ENCODE results near the gene ZBTB47.
A peak's percentile ranks its signal among the peaks of the same experiment; 100 is the strongest.

The ZBTB47 gene

DNA sequence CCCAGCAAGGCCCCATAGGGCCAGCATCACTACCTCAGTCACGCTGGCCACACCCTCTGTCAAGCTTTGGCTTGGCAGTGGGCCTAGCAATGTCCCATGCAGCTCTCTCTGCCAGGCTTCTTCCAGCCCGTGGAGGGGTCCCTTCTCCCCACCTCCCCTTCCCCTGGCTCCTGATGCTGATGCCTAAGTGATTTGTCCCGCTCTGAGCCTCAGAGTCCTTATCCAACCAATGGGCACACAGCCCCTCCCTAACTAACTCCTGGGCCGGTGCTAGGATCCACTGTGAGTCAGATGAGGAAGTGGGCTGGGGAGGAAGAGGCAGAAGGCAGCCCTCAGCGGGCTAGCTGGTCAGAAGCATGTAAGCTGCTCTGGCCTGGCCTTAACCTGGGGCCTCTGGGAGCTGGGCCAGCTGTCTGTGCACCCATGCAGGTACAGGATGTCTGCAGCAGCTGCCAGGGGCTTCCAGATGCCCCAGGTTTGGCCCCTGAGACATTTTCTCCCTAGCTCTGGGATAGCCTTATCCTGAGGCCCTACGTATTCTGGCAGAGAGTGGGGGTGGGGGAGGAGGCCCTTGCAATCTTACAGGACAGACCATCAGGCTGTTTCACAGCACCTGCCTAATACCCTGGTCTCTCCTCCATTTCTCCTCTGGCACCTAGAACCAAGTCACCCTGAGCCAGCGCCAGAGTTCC is 740 bp upstream of the ZBTB47 start:
- Histone ChIP-seq H3K27ac (ENCODE audit: low read depth, low read length, severe bottlenecking) (peak overlapping the region; percentile 91), H3K4me3 (ENCODE audit: extremely low read depth, insufficient read depth, low read length, poor library complexity, severe bottlenecking) (peak overlapping the region; percentile 63), H3K36me3 (ENCODE audit: control insufficient read depth, insufficient read depth, low read length) (peaks cover 26% of the 10 kb centered on the region), H3K9me3 (ENCODE audit: control insufficient read depth, low read length) (no peaks in the 10 kb centered on the region), H3K4me1 (ENCODE audit: control insufficient read depth, insufficient read depth, low read length, poor library complexity, severe bottlenecking) (peaks cover 42% of the 10 kb centered on the region)
- 24 to 66% methylated on average over 4 of the region's 7 CpGs for WGBS, 2 experiments (ENCODE audit: insufficient coverage in 2 of 2)

DNA sequence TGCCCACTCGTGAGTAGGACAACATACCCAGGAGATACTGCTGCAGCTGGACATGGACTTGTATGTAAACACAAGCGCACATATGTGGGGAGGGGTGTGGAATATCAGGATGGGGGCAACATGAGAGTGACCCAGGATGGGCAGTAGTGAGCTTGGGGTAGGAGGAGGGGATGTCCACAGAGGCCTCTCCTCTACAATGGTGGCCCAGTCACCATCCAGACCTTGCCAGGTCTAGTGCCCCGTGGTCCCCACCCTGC is 266 bp upstream of the ZBTB47 start:
- H3K27ac ChIP-seq (ENCODE audit: low read depth, low read length, severe bottlenecking) = peak overlapping the region; percentile 24
- peaks cover 22% of the 10 kb centered on the region for H3K36me3 ChIP-seq (ENCODE audit: control insufficient read depth, insufficient read depth, low read length)
- H3K4me1 ChIP-seq (ENCODE audit: control insufficient read depth, insufficient read depth, low read length, poor library complexity, severe bottlenecking) = peaks cover 40% of the 10 kb centered on the region
- no peaks in the 10 kb centered on the region for H3K9me3 ChIP-seq (ENCODE audit: control insufficient read depth, low read length)
- H3K4me3 ChIP-seq (ENCODE audit: extremely low read depth, insufficient read depth, low read length, poor library complexity, severe bottlenecking) = peak overlapping the region; percentile 63
- WGBS, 2 experiments (ENCODE audit: insufficient coverage in 2 of 2) = 100% methylated on average over 2 to 3 of the region's 3 CpGs

DNA sequence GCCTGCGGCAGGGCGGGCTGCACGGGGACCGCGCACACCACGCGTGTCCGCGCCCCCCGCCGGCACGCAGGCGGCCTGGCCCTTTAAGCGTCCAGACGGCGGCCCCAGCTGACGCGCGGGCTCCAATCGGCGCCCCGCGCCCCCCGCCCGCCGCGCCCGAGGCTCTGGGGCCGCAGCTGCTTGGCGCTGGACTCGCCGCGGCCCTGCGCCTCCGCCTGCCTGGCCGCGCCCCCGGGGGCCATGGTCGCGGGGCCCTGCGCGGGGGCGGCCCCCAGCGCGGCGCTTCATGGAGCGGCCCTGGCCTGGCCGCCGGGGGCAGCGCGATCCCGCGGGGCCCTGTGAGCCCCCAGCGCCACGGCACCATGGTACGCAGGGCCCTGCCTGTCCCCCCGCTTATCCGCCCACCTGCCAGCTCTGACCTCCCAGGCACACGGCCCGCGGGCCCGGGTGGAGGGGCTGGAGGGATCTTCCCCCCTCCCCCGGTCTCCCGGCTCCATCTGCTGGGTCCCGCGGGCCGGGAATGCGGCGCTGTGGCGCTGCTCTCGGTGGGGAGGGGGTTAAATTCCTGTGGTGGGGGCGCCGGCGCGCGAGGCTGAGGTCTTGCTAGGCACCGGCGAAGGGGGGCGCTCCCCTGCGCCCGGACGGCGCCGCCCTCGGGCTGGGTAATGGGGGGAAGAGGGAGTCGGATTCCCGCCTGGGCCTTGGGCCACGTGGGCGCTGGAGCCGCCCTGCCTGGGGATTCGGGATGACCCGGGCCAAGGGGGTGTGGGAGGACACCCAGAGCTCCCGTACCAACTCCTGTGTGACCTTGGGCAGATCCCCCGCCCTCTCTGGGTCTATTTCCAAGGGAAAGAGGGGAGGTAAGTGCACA is 1.1 kb downstream of the ZBTB47 start:
- H3K9me3 ChIP-seq (ENCODE audit: control insufficient read depth, low read length) = no peaks in the 10 kb centered on the region
- H3K36me3 ChIP-seq (ENCODE audit: control insufficient read depth, insufficient read depth, low read length) = peaks cover 8% of the 10 kb centered on the region
- 1 to 3% methylated on average over 44 to 53 of the region's 94 CpGs for WGBS, 2 experiments (ENCODE audit: insufficient coverage in 2 of 2)

DNA sequence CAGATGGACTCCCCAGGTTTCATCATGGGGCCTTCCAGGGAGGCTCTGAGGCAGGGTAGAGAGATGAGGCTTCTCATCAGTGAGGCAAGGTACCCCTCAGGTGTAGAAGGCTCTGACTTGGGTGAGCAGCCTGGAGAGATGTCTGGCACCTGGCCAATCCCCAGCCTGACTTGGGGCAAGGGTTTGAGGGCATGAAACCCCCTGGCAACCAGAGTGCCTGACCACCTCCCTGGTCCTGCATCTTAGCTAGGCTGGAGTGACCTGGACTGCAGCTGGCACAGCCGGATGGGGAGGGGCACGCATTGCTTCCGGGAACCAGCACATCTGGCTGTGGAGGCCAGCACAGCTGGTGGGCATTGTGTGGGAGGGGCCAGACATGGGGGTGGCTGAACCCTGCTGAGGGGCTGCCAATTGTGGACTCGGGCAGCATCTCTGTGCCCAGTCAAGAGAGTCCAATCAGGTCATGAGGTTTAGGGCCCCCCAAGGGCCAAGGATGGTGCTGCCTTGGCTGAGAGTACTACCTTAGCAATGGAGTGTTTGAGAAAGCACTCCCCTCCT is 1.9 kb downstream of the ZBTB47 start:
- Histone ChIP-seq H3K36me3 (ENCODE audit: control insufficient read depth, insufficient read depth, low read length) (no peaks in the 10 kb centered on the region), H3K4me3 (ENCODE audit: extremely low read depth, insufficient read depth, low read length, poor library complexity, severe bottlenecking) (peak overlapping the region; percentile 63), H3K27ac (ENCODE audit: low read depth, low read length, severe bottlenecking) (peak overlapping the region; percentile 57), H3K4me1 (ENCODE audit: control insufficient read depth, insufficient read depth, low read length, poor library complexity, severe bottlenecking) (peaks cover 40% of the 10 kb centered on the region), H3K9me3 (ENCODE audit: control insufficient read depth, low read length) (no peaks in the 10 kb centered on the region)
- WGBS, 2 experiments (ENCODE audit: insufficient coverage in 2 of 2) = 63 to 85% methylated on average over 4 of the region's 4 CpGs

More for the DNA sequence above, 1.1 kb downstream of the ZBTB47 start:
- Histone ChIP-seq H3K4me3 (ENCODE audit: extremely low read depth, insufficient read depth, low read length, poor library complexity, severe bottlenecking) (peak overlapping the region; percentile 63), H3K4me1 (ENCODE audit: control insufficient read depth, insufficient read depth, low read length, poor library complexity, severe bottlenecking) (peaks cover 39% of the 10 kb centered on the region), H3K27ac (ENCODE audit: low read depth, low read length, severe bottlenecking) (peak overlapping the region; percentile 57)

DNA sequence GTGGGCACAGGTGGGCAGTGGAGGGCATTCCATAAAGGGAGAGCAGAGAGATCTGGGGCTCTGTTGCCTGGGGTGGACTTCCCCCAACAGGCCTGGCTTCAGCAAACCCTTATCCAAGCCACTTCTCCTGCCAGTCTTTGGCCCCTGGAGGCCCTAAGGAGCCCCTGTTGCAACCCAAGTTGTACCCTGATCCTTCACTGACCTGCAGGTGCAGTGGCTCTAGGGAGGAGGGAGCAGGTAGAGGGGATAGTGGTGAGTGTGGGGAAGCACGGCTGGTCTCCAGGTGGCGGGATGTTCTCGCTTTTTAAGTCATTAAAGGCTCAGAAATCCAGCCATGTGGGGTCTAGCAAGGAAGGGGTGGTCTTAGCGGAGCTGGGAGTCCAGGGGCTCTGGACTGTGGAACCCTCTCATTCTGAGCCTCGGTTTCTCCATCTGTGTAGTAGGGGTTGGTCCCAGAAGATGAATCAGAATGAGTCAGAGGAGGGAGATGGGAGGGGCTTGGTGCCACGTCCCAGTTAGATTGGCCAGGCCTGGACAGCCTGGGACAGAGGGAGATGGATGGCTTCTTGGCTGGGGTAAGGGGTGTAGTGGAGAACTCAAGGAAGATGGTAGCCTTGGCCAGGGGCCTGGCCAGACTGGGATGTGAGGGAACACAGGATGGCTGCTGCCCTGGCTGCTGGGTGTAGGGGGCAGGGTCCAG is 2.6 kb downstream of the ZBTB47 start:
- 85 to 88% methylated on average over 5 to 6 of the region's 6 CpGs for WGBS, 2 experiments (ENCODE audit: insufficient coverage in 2 of 2)
- Histone ChIP-seq H3K27ac (ENCODE audit: low read depth, low read length, severe bottlenecking) (no peak overlapping the region), H3K36me3 (ENCODE audit: control insufficient read depth, insufficient read depth, low read length) (no peaks in the 10 kb centered on the region), H3K4me1 (ENCODE audit: control insufficient read depth, insufficient read depth, low read length, poor library complexity, severe bottlenecking) (peaks cover 33% of the 10 kb centered on the region), H3K4me3 (ENCODE audit: extremely low read depth, insufficient read depth, low read length, poor library complexity, severe bottlenecking) (no peak overlapping the region), H3K9me3 (ENCODE audit: control insufficient read depth, low read length) (no peaks in the 10 kb centered on the region)

DNA sequence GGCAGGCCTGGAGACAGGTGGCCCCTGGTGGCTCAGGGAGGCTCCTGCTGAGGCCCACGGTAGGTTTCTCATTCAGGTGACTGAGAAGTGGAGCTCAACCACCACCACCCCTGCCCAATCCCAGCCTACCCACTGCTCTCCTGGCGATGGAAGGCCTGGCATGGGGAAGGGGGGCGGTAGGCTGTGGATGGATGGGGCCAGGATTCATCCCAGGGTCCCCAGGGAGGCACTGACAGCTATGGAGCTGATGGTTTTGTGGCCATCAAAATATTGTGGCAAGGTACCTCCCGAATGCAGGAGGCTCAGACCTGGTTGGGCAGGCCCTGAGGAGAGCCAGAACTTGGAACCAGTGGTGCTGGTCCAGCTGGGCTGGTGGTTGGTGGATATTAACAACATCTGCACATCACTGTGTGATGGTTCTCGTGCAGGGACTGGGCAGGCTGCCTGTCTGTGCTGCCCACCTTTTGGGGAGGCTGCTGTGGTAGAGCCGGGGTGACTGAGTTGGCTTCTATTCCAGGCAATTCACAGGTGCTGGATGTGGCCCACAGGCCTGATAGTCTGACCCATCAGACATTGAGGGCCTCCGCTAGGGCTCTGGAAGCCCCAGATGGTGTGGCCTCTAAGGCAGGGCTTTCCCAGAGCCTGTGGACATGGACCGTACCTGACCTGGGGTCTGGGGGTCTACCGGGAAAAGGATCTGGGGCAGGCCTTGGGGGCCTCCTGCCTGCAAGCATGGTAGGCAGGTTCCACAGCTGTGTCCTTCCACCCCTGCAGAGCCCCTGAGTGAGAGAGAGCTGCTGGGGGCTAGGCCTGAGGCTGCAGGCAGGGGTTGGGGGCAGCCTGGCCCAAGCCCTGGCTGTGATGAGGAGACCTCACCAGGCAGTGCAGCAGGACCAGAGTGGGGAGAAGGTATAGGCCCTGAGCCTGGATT is 3.4 kb downstream of the ZBTB47 start:
- WGBS, 2 experiments (ENCODE audit: insufficient coverage in 2 of 2) = 89 to 98% methylated on average over 6 to 7 of the region's 9 CpGs
- Histone ChIP-seq H3K36me3 (ENCODE audit: control insufficient read depth, insufficient read depth, low read length) (peaks cover 8% of the 10 kb centered on the region), H3K4me1 (ENCODE audit: control insufficient read depth, insufficient read depth, low read length, poor library complexity, severe bottlenecking) (peaks cover 25% of the 10 kb centered on the region), H3K9me3 (ENCODE audit: control insufficient read depth, low read length) (no peaks in the 10 kb centered on the region), H3K27ac (ENCODE audit: low read depth, low read length, severe bottlenecking) (no peak overlapping the region), H3K4me3 (ENCODE audit: extremely low read depth, insufficient read depth, low read length, poor library complexity, severe bottlenecking) (no peak overlapping the region)

DNA sequence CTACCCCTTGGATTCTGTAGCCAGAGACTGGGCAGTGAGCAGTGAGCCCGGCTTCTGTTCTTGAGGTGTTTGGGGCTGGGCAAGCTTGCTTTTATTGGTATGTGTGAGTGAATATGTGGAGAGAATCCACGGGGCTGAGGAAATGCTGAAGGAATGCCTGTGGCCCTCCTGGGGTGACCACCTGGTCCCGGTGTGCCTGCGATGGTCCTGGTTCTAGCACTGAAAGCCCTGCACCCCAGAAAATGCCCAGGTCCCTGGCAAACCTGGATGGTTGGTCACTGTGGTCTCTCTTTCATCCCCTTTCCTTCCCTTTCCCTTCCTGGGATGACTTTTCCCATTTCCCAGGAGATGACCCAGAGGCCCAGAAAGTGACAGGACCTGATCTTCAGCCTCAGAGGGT is 4.2 kb downstream of the ZBTB47 start:
- H3K4me3 ChIP-seq (ENCODE audit: extremely low read depth, insufficient read depth, low read length, poor library complexity, severe bottlenecking) = no peak overlapping the region
- H3K36me3 ChIP-seq (ENCODE audit: control insufficient read depth, insufficient read depth, low read length) = peaks cover 9% of the 10 kb centered on the region
- H3K27ac ChIP-seq (ENCODE audit: low read depth, low read length, severe bottlenecking) = no peak overlapping the region
- no peaks in the 10 kb centered on the region for H3K9me3 ChIP-seq (ENCODE audit: control insufficient read depth, low read length)
- H3K4me1 ChIP-seq (ENCODE audit: control insufficient read depth, insufficient read depth, low read length, poor library complexity, severe bottlenecking) = peaks cover 19% of the 10 kb centered on the region
- WGBS, 2 experiments (ENCODE audit: insufficient coverage in 2 of 2) = 90 to 96% methylated on average over 2 to 4 of the region's 4 CpGs

DNA sequence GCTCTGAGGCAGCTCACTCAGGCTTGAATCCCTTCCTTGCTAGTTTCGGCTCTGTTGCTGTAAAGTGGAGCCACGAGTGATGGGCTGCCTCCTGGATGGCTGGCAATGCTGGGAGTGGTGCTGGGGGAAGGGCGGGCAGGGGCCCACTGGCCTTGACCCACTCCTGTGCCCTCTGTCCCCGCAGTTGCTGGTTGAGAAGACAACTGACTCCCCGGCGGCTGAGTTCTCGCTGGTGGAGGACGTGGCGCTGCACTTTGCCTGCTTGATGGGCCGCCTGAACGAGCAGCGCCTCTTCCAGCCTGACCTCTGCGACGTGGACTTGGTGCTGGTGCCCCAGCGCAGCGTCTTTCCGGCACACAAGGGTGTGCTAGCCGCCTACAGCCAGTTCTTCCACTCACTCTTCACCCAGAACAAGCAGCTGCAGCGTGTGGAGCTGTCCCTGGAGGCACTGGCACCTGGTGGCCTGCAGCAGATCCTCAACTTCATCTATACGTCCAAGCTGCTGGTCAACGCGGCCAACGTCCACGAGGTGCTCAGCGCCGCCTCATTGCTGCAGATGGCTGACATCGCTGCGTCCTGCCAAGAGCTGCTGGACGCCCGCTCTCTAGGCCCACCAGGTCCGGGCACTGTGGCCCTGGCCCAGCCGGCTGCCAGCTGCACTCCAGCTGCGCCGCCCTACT is 4.7 kb downstream of the ZBTB47 start:
- WGBS, 2 experiments (ENCODE audit: insufficient coverage in 2 of 2) = 93 to 94% methylated on average over 33 to 34 of the region's 34 CpGs
- Histone ChIP-seq H3K36me3 (ENCODE audit: control insufficient read depth, insufficient read depth, low read length) (peaks cover 9% of the 10 kb centered on the region), H3K4me3 (ENCODE audit: extremely low read depth, insufficient read depth, low read length, poor library complexity, severe bottlenecking) (no peak overlapping the region), H3K9me3 (ENCODE audit: control insufficient read depth, low read length) (no peaks in the 10 kb centered on the region), H3K4me1 (ENCODE audit: control insufficient read depth, insufficient read depth, low read length, poor library complexity, severe bottlenecking) (peaks cover 13% of the 10 kb centered on the region), H3K27ac (ENCODE audit: low read depth, low read length, severe bottlenecking) (no peak overlapping the region)

DNA sequence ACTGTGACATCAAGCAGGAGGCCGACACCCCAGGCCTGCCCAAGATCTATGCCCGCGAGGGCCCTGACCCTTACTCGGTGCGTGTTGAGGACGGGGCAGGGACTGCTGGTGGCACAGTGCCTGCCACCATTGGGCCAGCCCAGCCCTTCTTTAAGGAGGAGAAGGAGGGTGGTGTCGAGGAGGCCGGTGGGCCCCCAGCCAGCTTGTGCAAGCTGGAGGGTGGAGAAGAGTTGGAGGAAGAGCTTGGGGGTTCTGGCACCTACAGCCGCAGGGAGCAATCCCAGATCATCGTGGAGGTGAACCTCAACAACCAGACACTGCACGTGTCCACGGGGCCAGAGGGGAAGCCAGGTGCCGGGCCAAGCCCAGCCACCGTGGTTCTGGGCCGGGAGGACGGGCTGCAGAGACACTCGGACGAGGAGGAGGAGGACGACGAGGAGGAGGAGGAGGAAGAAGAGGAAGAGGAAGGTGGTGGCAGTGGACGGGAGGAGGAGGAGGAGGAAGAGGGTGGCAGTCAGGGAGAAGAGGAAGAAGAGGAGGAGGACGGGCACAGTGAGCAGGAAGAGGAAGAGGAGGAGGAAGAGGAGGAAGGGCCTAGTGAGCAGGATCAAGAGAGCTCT is 5.4 kb downstream of the ZBTB47 start:
- WGBS, 2 experiments (ENCODE audit: insufficient coverage in 2 of 2) = 91 to 93% methylated on average over 20 to 22 of the region's 22 CpGs
- Histone ChIP-seq H3K4me1 (ENCODE audit: control insufficient read depth, insufficient read depth, low read length, poor library complexity, severe bottlenecking) (peaks cover 7% of the 10 kb centered on the region), H3K4me3 (ENCODE audit: extremely low read depth, insufficient read depth, low read length, poor library complexity, severe bottlenecking) (no peak overlapping the region), H3K27ac (ENCODE audit: low read depth, low read length, severe bottlenecking) (no peak overlapping the region), H3K36me3 (ENCODE audit: control insufficient read depth, insufficient read depth, low read length) (peaks cover 9% of the 10 kb centered on the region), H3K9me3 (ENCODE audit: control insufficient read depth, low read length) (no peaks in the 10 kb centered on the region)
